ENCODE results near the gene CATSPER3. TPM values are rescaled to one million over a fixed set of nuclear protein-coding genes. Genes with fewer than 3 reads are reported as not detected.

CATSPER3 gene
- 0.31 and 0.50 TPM in 2 replicates for total RNA-seq (2021)
- long read RNA-seq = 0 reads

GRCh38 chr5:134967607-134968006, at the start of gene CATSPER3:
Gene CATSPER3 (plus strand): TSS chr5:134967907. CDS start chr5:134967992, 85 bp downstream.
- TF ChIP-seq, protein P1, sequence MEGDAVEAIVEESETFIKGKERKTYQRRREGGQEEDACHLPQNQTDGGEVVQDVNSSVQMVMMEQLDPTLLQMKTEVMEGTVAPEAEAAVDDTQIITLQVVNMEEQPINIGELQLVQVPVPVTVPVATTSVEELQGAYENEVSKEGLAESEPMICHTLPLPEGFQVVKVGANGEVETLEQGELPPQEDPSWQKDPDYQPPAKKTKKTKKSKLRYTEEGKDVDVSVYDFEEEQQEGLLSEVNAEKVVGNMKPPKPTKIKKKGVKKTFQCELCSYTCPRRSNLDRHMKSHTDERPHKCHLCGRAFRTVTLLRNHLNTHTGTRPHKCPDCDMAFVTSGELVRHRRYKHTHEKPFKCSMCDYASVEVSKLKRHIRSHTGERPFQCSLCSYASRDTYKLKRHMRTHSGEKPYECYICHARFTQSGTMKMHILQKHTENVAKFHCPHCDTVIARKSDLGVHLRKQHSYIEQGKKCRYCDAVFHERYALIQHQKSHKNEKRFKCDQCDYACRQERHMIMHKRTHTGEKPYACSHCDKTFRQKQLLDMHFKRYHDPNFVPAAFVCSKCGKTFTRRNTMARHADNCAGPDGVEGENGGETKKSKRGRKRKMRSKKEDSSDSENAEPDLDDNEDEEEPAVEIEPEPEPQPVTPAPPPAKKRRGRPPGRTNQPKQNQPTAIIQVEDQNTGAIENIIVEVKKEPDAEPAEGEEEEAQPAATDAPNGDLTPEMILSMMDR (conservative IDR thresholded peaks at IDR 0.05) = no peak
- Histone ChIP-seq H3K9me3 (ENCODE audit: control insufficient read depth, low read depth, low read length) (no peaks in the 10 kb centered on the region), H2AFZ (ENCODE audit: low read length) (no peak within 1 kb of the TSS), H3T11ph (ENCODE audit: low read length) (no peak within 1 kb of the TSS), H3K18ac (ENCODE audit: insufficient read length, low read depth, low read length) (no peak within 1 kb of the TSS), H2BK5ac (ENCODE audit: insufficient read length, low read length) (no peak within 1 kb of the TSS), H4K91ac (ENCODE audit: insufficient read length, low read depth, low read length) (no peak within 1 kb of the TSS), H4K5ac (ENCODE audit: insufficient read length, low read depth, low read length) (no peak within 1 kb of the TSS), H2BK20ac (ENCODE audit: low read depth, low read length, poor library complexity, severe bottlenecking) (no peak within 1 kb of the TSS), H4K20me1 (ENCODE audit: control insufficient read depth, insufficient read depth, insufficient read length) (no peaks in the 10 kb centered on the region), H2BK12ac (ENCODE audit: insufficient read length, low read depth, low read length) (no peak within 1 kb of the TSS), H3K23ac (ENCODE audit: insufficient read length, low read depth, low read length) (no peak within 1 kb of the TSS), H4K8ac (replicated peaks; ENCODE audit: insufficient read length, low read depth, low read length) (no peak within 1 kb of the TSS), H3K4me2 (ENCODE audit: insufficient read depth, insufficient read length, low read length) (no peak within 1 kb of the TSS), H3K4ac (ENCODE audit: low read depth, low read length) (no peak within 1 kb of the TSS), H3K56ac (ENCODE audit: insufficient read length, low read depth, low read length) (no peak within 1 kb of the TSS), H3K4me1 (ENCODE audit: insufficient read depth, low read length) (no peaks in the 10 kb centered on the region), H3K23me2 (ENCODE audit: insufficient read length, low read depth, low read length, poor library complexity, severe bottlenecking) (no peaks in the 10 kb centered on the region), H3K27me3 (ENCODE audit: insufficient read depth, low read length) (no peaks in the 10 kb centered on the region), H2BK120ac (ENCODE audit: low read depth, low read length, poor library complexity, severe bottlenecking) (no peak within 1 kb of the TSS), H3K27ac (ENCODE audit: insufficient read length, low read depth, low read length) (no peak within 1 kb of the TSS), H3K79me1 (ENCODE audit: insufficient read depth, low read depth, low read length, poor library complexity, severe bottlenecking) (no peaks in the 10 kb centered on the region), H2BK15ac (ENCODE audit: low read depth, low read length) (no peak within 1 kb of the TSS), H3K9ac (ENCODE audit: extremely low read depth, insufficient read length, low read length) (no peak within 1 kb of the TSS), H3K14ac (ENCODE audit: insufficient read depth, low read length) (no peak within 1 kb of the TSS), H2AK5ac (ENCODE audit: insufficient read length, low read length) (no peak within 1 kb of the TSS), H3K79me2 (ENCODE audit: insufficient read depth, low read length) (no peaks in the 10 kb centered on the region)
- no CpG with 5 or more reads among the region's 3 CpGs for whole genome bisulfite sequencing (ENCODE audit: extremely low coverage, insufficient read length, low lambda C conversion rate)
- no peak within 1 kb of the TSS for H3K27ac Mint-ChIP-seq
- no peaks in the 10 kb centered on the region for H3K27me3 Mint-ChIP-seq (ENCODE audit: low read depth)
- H3K4me1 Mint-ChIP-seq = no peaks in the 10 kb centered on the region
- H3K36me3 Mint-ChIP-seq (ENCODE audit: insufficient read depth in 1 of 3, low read depth in 3 of 3) = peaks cover 0 to 2% (median 0%) of the 10 kb centered on the region in 3 experiments; a peak in 1 of 7 replicates
- no peak within 1 kb of the TSS for H3K4me3 Mint-ChIP-seq
- DNase-seq = no peak
- no peaks in the 10 kb centered on the region for H3K9me3 Mint-ChIP-seq

All from H9 (cell line).